OCI-LY7 (cell line): ENCODE measurements around the gene PWP2.
"Not testable (repeated sequence)": the region's sequence is repeated elsewhere in the genome, so short reads cannot be mapped to it uniquely, and the experiment has no call there.

Experiments used
- CTCF ChIP-seq: fragments of 200-600 bp; sonication (generic); conservative IDR thresholded peaks from 2 replicates; pipeline ENCODE4 v1.5.1; 2014; ENCODE audit warnings: mild to moderate bottlenecking, antibody characterized with exemption, low read length, moderate library complexity, mixed read lengths
- EZH2phosphoT487 ChIP-seq: fragments of 200-600 bp; sonication (generic); IDR thresholded peaks from 2 replicates; pipeline ENCODE4 v1.6.1; 2018; ENCODE audit warnings: low read depth, borderline replicate concordance, mild to moderate bottlenecking, mixed run types, antibody characterized with exemption, low read length, moderate library complexity, mixed read lengths

- TF ChIP-seq EZH2phosphoT487, CTCF: not testable (repeated sequence)
These were observed 50.9 kb downstream of the PWP2 start for GRCh38 chr21:44158082-44158468.
